MM.1S (cell line): ENCODE data around the gene KCNA3.

Experiments used
- DNase-seq: peaks from one replicate; pipeline ENCODE4 v3.0.0-alpha.2; 2015
- H2AFZ ChIP-seq: fragments of 300-600 bp; sonication (generic); 2 replicates; pipeline ENCODE4 v1.6.0; 2016; ENCODE audit warnings: antibody characterized with exemption, low read length
- H3F3A ChIP-seq: fragments of 300-600 bp; sonication (generic); 2 replicates; pipeline ENCODE4 v1.6.1; 2016; ENCODE audit warnings: mild to moderate bottlenecking, antibody characterized with exemption, low read length, moderate library complexity, mixed read lengths; ENCODE audit not compliant: insufficient read depth
- H3K27ac ChIP-seq: fragments of 300-600 bp; sonication (generic); 2 replicates; pipeline ENCODE4 v1.5.1; 2016; ENCODE audit warnings: mild to moderate bottlenecking, low read length
- H3K27me3 ChIP-seq: fragments of 300-600 bp; sonication (generic); replicated peaks from 2 replicates; pipeline ENCODE4 v1.6.0; 2016; ENCODE audit warnings: low read length; ENCODE audit not compliant: insufficient read depth
- H3K36me3 ChIP-seq: fragments of 300-600 bp; sonication (generic); replicated peaks from 2 replicates; pipeline ENCODE4 v1.6.1; 2016; ENCODE audit warnings: mild to moderate bottlenecking, low read length, mixed read lengths; ENCODE audit not compliant: insufficient read depth
- H3K4me1 ChIP-seq: fragments of 300-600 bp; sonication (generic); 2 replicates; pipeline ENCODE4 v1.6.1; 2016; ENCODE audit warnings: low read length, mixed read lengths
- H3K4me2 ChIP-seq: fragments of 300-600 bp; sonication (generic); 2 replicates; pipeline ENCODE4 v1.6.0; 2016; ENCODE audit warnings: low read depth, low read length
- H3K4me3 ChIP-seq: fragments of 300-600 bp; sonication (generic); 2 replicates; pipeline ENCODE4 v1.5.1; 2016; ENCODE audit warnings: low read length, mixed read lengths
- H3K79me2 ChIP-seq: fragments of 300-600 bp; sonication (generic); 2 replicates; pipeline ENCODE4 v1.6.1; 2016; ENCODE audit warnings: mixed run types, low read length, mixed read lengths
- H3K9ac ChIP-seq: fragments of 300-600 bp; sonication (generic); 2 replicates; pipeline ENCODE4 v1.6.1; 2016; ENCODE audit warnings: low read length, mixed read lengths
- H3K9me2 ChIP-seq: fragments of 300-600 bp; sonication (generic); replicated peaks from 2 replicates; pipeline ENCODE4 v1.6.1; 2016; ENCODE audit warnings: mild to moderate bottlenecking, low read length, mixed read lengths; ENCODE audit not compliant: insufficient read depth
- H3K9me3 ChIP-seq: fragments of 300-600 bp; sonication (generic); replicated peaks from 2 replicates; pipeline ENCODE4 v1.6.1; 2016; ENCODE audit warnings: mild to moderate bottlenecking, low read length, mixed read lengths; ENCODE audit not compliant: insufficient read depth
- H4K20me1 ChIP-seq: fragments of 300-600 bp; sonication (generic); 2 replicates; pipeline ENCODE4 v1.6.1; 2016; ENCODE audit warnings: mild to moderate bottlenecking, low read length, moderate library complexity, mixed read lengths; ENCODE audit not compliant: insufficient read depth
- EZH2 ChIP-seq: fragments of 300-600 bp; sonication (generic); optimal IDR thresholded peaks from 2 replicates; pipeline ENCODE3; 2017; ENCODE audit warnings: low read depth, mild to moderate bottlenecking, antibody characterized with exemption, low read length, mixed read lengths
- EZH2phosphoT487 ChIP-seq: fragments of 300-600 bp; sonication (generic); IDR thresholded peaks from 2 replicates; pipeline ENCODE4 v1.6.1; 2018; ENCODE audit warnings: antibody characterized with exemption, low read length
- TF ChIP-seq, protein P1 (sequence below): fragments of 300-600 bp; sonication (generic); IDR thresholded peaks from 2 replicates; pipeline ENCODE4 v1.5.1; 2016; ENCODE audit warnings: antibody characterized with exemption, low read length, mixed read lengths

The KCNA3 gene

GRCh38 chr1:110634455-110635311 is 40.1 kb downstream of the KCNA3 start:
- DNase-seq: peak; percentile 80
- no peaks in the 10 kb centered on the region for H3K36me3 ChIP-seq
- peak overlapping the region; percentile 75 for H3K9ac ChIP-seq
- TF ChIP-seq EZH2 (no peak), EZH2phosphoT487 (no peak)
- TF ChIP-seq, protein P1, sequence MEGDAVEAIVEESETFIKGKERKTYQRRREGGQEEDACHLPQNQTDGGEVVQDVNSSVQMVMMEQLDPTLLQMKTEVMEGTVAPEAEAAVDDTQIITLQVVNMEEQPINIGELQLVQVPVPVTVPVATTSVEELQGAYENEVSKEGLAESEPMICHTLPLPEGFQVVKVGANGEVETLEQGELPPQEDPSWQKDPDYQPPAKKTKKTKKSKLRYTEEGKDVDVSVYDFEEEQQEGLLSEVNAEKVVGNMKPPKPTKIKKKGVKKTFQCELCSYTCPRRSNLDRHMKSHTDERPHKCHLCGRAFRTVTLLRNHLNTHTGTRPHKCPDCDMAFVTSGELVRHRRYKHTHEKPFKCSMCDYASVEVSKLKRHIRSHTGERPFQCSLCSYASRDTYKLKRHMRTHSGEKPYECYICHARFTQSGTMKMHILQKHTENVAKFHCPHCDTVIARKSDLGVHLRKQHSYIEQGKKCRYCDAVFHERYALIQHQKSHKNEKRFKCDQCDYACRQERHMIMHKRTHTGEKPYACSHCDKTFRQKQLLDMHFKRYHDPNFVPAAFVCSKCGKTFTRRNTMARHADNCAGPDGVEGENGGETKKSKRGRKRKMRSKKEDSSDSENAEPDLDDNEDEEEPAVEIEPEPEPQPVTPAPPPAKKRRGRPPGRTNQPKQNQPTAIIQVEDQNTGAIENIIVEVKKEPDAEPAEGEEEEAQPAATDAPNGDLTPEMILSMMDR: no peak
- H3K4me2 ChIP-seq: peak overlapping the region; percentile 92
- H3F3A ChIP-seq: peaks cover 72% of the 10 kb centered on the region
- H3K27ac ChIP-seq: peak overlapping the region; percentile 100
- no peaks in the 10 kb centered on the region for H3K9me2 ChIP-seq
- peak overlapping the region; percentile 31 for H3K4me3 ChIP-seq
- H4K20me1 ChIP-seq: no peaks in the 10 kb centered on the region
- no peaks in the 10 kb centered on the region for H3K9me3 ChIP-seq
- no peak overlapping the region for H2AFZ ChIP-seq
- H3K27me3 ChIP-seq: no peaks in the 10 kb centered on the region
- H3K79me2 ChIP-seq: peaks cover 21% of the 10 kb centered on the region
- H3K4me1 ChIP-seq: peaks cover 76% of the 10 kb centered on the region

GRCh38 chr1:110634086-110634454 is 40.7 kb downstream of the KCNA3 start:
- peak overlapping the region; percentile 100 for H3K27ac ChIP-seq
- no peak overlapping the region for H2AFZ ChIP-seq
- peaks cover 78% of the 10 kb centered on the region for H3K4me1 ChIP-seq
- H3K27me3 ChIP-seq: no peaks in the 10 kb centered on the region
- H3K36me3 ChIP-seq: no peaks in the 10 kb centered on the region
- no peaks in the 10 kb centered on the region for H4K20me1 ChIP-seq
- no peak overlapping the region for H3K4me3 ChIP-seq
- H3F3A ChIP-seq: peaks cover 72% of the 10 kb centered on the region
- TF ChIP-seq EZH2phosphoT487 (no peak), EZH2 (no peak)
- TF ChIP-seq, protein P1: no peak
- H3K79me2 ChIP-seq: peaks cover 27% of the 10 kb centered on the region
- H3K9me3 ChIP-seq: no peaks in the 10 kb centered on the region
- no peaks in the 10 kb centered on the region for H3K9me2 ChIP-seq
- H3K4me2 ChIP-seq: peak overlapping the region; percentile 92; the same call in 1 of the 2 replicates
- peak overlapping the region; percentile 75 for H3K9ac ChIP-seq
- DNase-seq: no peak

DNA sequence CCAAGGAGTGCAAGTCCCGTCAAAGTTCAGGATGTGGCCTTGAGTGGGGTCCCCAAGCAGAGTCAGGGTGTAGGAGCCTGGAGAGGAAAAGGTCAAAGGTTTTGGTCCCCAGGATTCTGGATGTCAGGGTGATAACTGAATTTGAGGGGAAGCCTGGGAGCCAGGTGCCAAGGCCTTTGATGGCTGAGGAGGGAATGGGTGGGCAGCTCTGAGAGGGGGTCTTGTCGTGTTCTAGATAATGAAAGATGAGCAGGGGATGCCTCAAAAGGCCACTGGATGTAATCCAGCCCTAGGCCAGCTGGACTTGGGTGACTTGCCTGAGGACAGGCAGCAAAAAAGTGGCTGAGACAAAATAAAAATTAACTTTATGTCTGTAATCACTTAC is 41.1 kb downstream of the KCNA3 start:
- Histone ChIP-seq H3K9me3 (no peaks in the 10 kb centered on the region), H3K79me2 (peaks cover 31% of the 10 kb centered on the region), H4K20me1 (no peaks in the 10 kb centered on the region), H3F3A (peaks cover 72% of the 10 kb centered on the region), H2AFZ (no peak overlapping the region), H3K9me2 (no peaks in the 10 kb centered on the region), H3K27me3 (no peaks in the 10 kb centered on the region), H3K4me1 (peaks cover 74% of the 10 kb centered on the region), H3K4me3 (no peak overlapping the region), H3K27ac (peak overlapping the region; percentile 100), H3K9ac (peak overlapping the region; percentile 75), H3K36me3 (no peaks in the 10 kb centered on the region), H3K4me2 (peak overlapping the region; percentile 92; the same call in 1 of the 2 replicates)
- TF ChIP-seq, protein P1: no peak
- TF ChIP-seq EZH2 (no peak), EZH2phosphoT487 (no peak)
- no peak for DNase-seq
